HCT116 (cell line): ENCODE data around the gene RADIL. TPM values are rescaled to one million over a fixed set of nuclear protein-coding genes. Genes with fewer than 3 reads are reported as not detected.

Experiments
- ATAC-seq: fragments of 200-7000 bp; cut with Tn5 transposase; 2 replicates; pipeline ENCODE4 v1.9.1; 2020; ENCODE audit warnings: mild to moderate bottlenecking, moderate library complexity
- BruUV-seq: library from RNA; stranded (reverse); fragments of 400-500 nt; replicated peaks from 2 replicates; lab custom pipeline; 2021; lab: Mats Ljungman, UMichigan
- CTCF ChIA-PET: fragments of 300-600 bp; sonication (Branson Sonifier 250); formaldehyde crosslinking; loops from one replicate; lab custom pipeline; 2021; ENCODE audit warnings: antibody characterized with exemption; lab: Charles Lee
- POLR2A ChIA-PET: fragments of 300-600, 350-600 bp; sonication (Branson Sonifier 250); formaldehyde crosslinking; loops from one replicate; lab custom pipeline; 2021; ENCODE audit warnings: antibody characterized with exemption; lab: Charles Lee
- RAD21 ChIA-PET, 2 experiments: fragments of 300-600 bp; sonication (Branson Sonifier 250); formaldehyde crosslinking; loops; one replicate each; lab custom pipeline; 2023; ENCODE audit warnings: low total read pairs in 2 of 2; ENCODE audit not compliant: uncharacterized antibody in 2 of 2, unreplicated experiment in 2 of 2, low non-redundant PET in 1 of 2; lab: Charles Lee
- DNase-seq: peaks from one replicate; pipeline ENCODE4 v3.0.0-alpha.2; 2010; ENCODE audit warnings: low read depth, low spot score
- H2AFZ ChIP-seq: fragments of 200-600 bp; shearing (Covaris generic), sonication (generic); 2 replicates; pipeline ENCODE4 v1.6.1; 2017; ENCODE audit warnings: low read depth, mixed run types, mixed read lengths, antibody characterized with exemption, low read length; ENCODE audit not compliant: poor library complexity, severe bottlenecking
- H3K27ac ChIP-seq: 2 replicates; pipeline ENCODE4 v1.5.1; 2012; ENCODE audit warnings: low read depth, low read length
- H3K27me3 ChIP-seq: fragments of 200-600 bp; sonication (generic); 2 replicates; pipeline ENCODE4 v1.6.1; 2016; ENCODE audit warnings: mixed run types, low read length, mixed read lengths; ENCODE audit not compliant: insufficient read depth
- H3K36me3 ChIP-seq, 2 experiments: fragments of 200-500 bp in 1 of 2; fragments of 200-600 bp in 1 of 2; sonication (Bioruptor generic) in 1 of 2; sonication (generic) in 1 of 2; 2 replicates each; pipeline versions ENCODE4 v1.5.1 to v1.6.1; 2014 to 2016; ENCODE audit warnings: low read length in 2 of 2, inconsistent platforms in 1 of 2, mixed read lengths in 1 of 2, mixed run types in 1 of 2; ENCODE audit not compliant: insufficient read depth in 2 of 2, control insufficient read depth in 1 of 2
- H3K4me1 ChIP-seq, 2 experiments: fragments of 200-600 bp in 1 of 2; sonication (generic) in 1 of 2; 2 replicates each; pipeline versions ENCODE4 v1.5.1 to v1.6.1; 2012 to 2017; ENCODE audit warnings: low read length in 2 of 2, inconsistent platforms in 1 of 2, mild to moderate bottlenecking in 1 of 2, mixed read lengths in 1 of 2, mixed run types in 1 of 2, moderate library complexity in 1 of 2; ENCODE audit not compliant: insufficient read depth in 2 of 2, control insufficient read depth in 1 of 2
- H3K4me2 ChIP-seq: fragments of 200-600 bp; sonication (generic); 2 replicates; pipeline ENCODE4 v1.6.1; 2017; ENCODE audit warnings: mixed run types, low read length, mixed read lengths
- H3K4me3 ChIP-seq, 2 experiments: fragments of 200-600 bp in 1 of 2; sonication (generic) in 1 of 2; replicated peaks in 1 of 2; 2 replicates each; pipeline ENCODE4 v1.5.1; 2011 to 2016; ENCODE audit warnings: low read length in 2 of 2, control low read depth in 1 of 2, low read depth in 1 of 2, mild to moderate bottlenecking in 1 of 2, mixed read lengths in 1 of 2, mixed run types in 1 of 2
- H3K79me2 ChIP-seq: fragments of 200-600 bp; sonication (generic); 2 replicates; pipeline ENCODE4 v1.6.1; 2017; ENCODE audit warnings: mild to moderate bottlenecking, mixed run types, low read length, moderate library complexity, mixed read lengths; ENCODE audit not compliant: insufficient read depth
- H3K9ac ChIP-seq: fragments of 200-600 bp; sonication (generic); 2 replicates; pipeline ENCODE4 v1.6.1; 2016; ENCODE audit warnings: low read length, mixed read lengths
- H3K9me2 ChIP-seq: fragments of 200-600 bp; sonication (generic), shearing (Covaris generic); 2 replicates; pipeline ENCODE4 v1.6.1; 2017; ENCODE audit warnings: mixed run types, mild to moderate bottlenecking, moderate library complexity; ENCODE audit not compliant: insufficient read depth
- H3K9me3 ChIP-seq, 2 experiments: fragments of 200-500 bp in 1 of 2; fragments of 200-600 bp in 1 of 2; sonication (Bioruptor generic) in 1 of 2; sonication (generic) in 1 of 2; 2 replicates each; pipeline ENCODE4 v1.6.1; 2014 to 2017; ENCODE audit warnings: low read length in 2 of 2, mixed read lengths in 2 of 2, inconsistent platforms in 1 of 2, low read depth in 1 of 2, mild to moderate bottlenecking in 1 of 2, mixed run types in 1 of 2, moderate library complexity in 1 of 2; ENCODE audit not compliant: control insufficient read depth in 1 of 2, insufficient read depth in 1 of 2
- H4K20me1 ChIP-seq: fragments of 200-600 bp; sonication (generic), shearing (Covaris generic); 2 replicates; pipeline ENCODE4 v1.6.1; 2017; ENCODE audit warnings: mixed run types, mild to moderate bottlenecking, moderate library complexity; ENCODE audit not compliant: insufficient read depth
- CBX3 ChIP-seq: IDR thresholded peaks from 2 replicates; pipeline ENCODE4 v1.6.1; 2012; ENCODE audit warnings: low read depth
- CEBPB ChIP-seq: IDR thresholded peaks from 2 replicates; pipeline ENCODE4 v1.6.1; 2012; ENCODE audit warnings: low read depth
- CTCF ChIP-seq, 3 experiments: fragments of 200-600 bp in 1 of 3; sonication (generic) in 1 of 3; IDR thresholded peaks in 2 of 3; conservative IDR thresholded peaks in 1 of 3; 2 replicates each; pipeline ENCODE4 v1.5.1; 2012 to 2017; ENCODE audit warnings: low read depth in 2 of 3, low read length in 2 of 3, antibody characterized with exemption in 1 of 3, borderline replicate concordance in 1 of 3, control low read depth in 1 of 3, mild to moderate bottlenecking in 1 of 3, mixed read lengths in 1 of 3, mixed run types in 1 of 3, moderate library complexity in 1 of 3; ENCODE audit not compliant: insufficient read depth in 1 of 3
- EGR1 ChIP-seq: IDR thresholded peaks from 2 replicates; pipeline ENCODE4 v1.6.1; 2012; ENCODE audit warnings: low read depth
- ELF1 ChIP-seq: IDR thresholded peaks from 2 replicates; pipeline ENCODE4 v1.6.1; 2012; ENCODE audit warnings: low read depth, borderline replicate concordance
- FOSL1 ChIP-seq: IDR thresholded peaks from 2 replicates; pipeline ENCODE4 v1.6.1; 2012; ENCODE audit warnings: low read depth
- JUND ChIP-seq: IDR thresholded peaks from 2 replicates; pipeline ENCODE4 v1.6.1; 2012
- MAX ChIP-seq: IDR thresholded peaks from 2 replicates; pipeline ENCODE4 v1.6.1; 2012
- RAD21 ChIP-seq: IDR thresholded peaks from 2 replicates; pipeline ENCODE4 v1.6.1; 2012; ENCODE audit warnings: low read depth, mild to moderate bottlenecking
- SIN3A ChIP-seq: IDR thresholded peaks from 2 replicates; pipeline ENCODE4 v1.6.1; 2012; ENCODE audit warnings: low read depth
- SP1 ChIP-seq: IDR thresholded peaks from 2 replicates; pipeline ENCODE4 v1.6.1; 2012; ENCODE audit warnings: low read depth
- SRF ChIP-seq: IDR thresholded peaks from 2 replicates; pipeline ENCODE4 v1.6.1; 2012; ENCODE audit warnings: low read depth
- YY1 ChIP-seq: IDR thresholded peaks from 2 replicates; pipeline ENCODE4 v1.6.1; 2011; ENCODE audit warnings: low read length, low read depth, moderate library complexity, mild to moderate bottlenecking; ENCODE audit not compliant: insufficient replicate concordance; ENCODE audit errors: extremely low read depth
- intact Hi-C: fragments of 100-400 bp; cut with micrococcal nuclease; formaldehyde crosslinking; loops from 2 replicates; pipeline ENCODE4 v1.10.0; 2022
- total RNA-seq: library from RNA; stranded (reverse); gene quantifications from one replicate; pipeline ENCODE4 v1.2.1, GENCODE V29; 2021; ENCODE audit not compliant: unreplicated experiment

RADIL gene
- total RNA-seq, 1 experiment from 2014 or later: 5.3 TPM

- Histone ChIP-seq H3K9me2 (no peaks in the 10 kb centered on the region), H3K27me3 (no peaks in the 10 kb centered on the region), H3K79me2 (no peaks in the 10 kb centered on the region), H3K4me1 (no peaks in the 10 kb centered on the region), H3K9ac (no peak overlapping the region), H2AFZ (no peak overlapping the region)
- no TSS peak for BruUV-seq
- no peak for ATAC-seq
- ChIA-PET CTCF (no interaction called here), POLR2A (no interaction called here)
- TF ChIP-seq EGR1 (no peak), FOSL1 (no peak), CTCF (IDR thresholded peaks at IDR 0.05 in 2 of 3, conservative IDR thresholded peaks at IDR 0.05 in 1 of 3; ENCODE audit: borderline replicate concordance in 1 of 3, insufficient read depth in 1 of 3, low read depth in 2 of 3, low read length in 2 of 3) (no peak), SP1 (no peak), JUND (no peak), MAX (no peak), SIN3A (no peak), CBX3 (no peak), ELF1 (no peak), RAD21 (no peak), CEBPB (no peak), YY1 (no peak), SRF (no peak)
- TF ChIP-seq, all 23 proteins: peak for 0
- no peak for DNase-seq
- RAD21 ChIA-PET: no interaction called here
- Histone ChIP-seq H3K36me3 (no peaks in the 10 kb centered on the region; a peak in 1 of 4 replicates), H3K4me3 (no peak overlapping the region), H3K4me2 (no peak overlapping the region), H3K9me3 (no peaks in the 10 kb centered on the region), H3K27ac (no peak overlapping the region), H4K20me1 (no peaks in the 10 kb centered on the region)
- intact Hi-C loops: no loop called here
Measured at GRCh38 chr7:4875391-4875790, 8.1 kb downstream of the RADIL start.
